SK-N-DZ (cell line): ENCODE results near the gene MAN1C1.

ENCODE experiments used
- DNase-seq: peaks from one replicate; pipeline ENCODE4 v3.0.0-alpha.2; 2015; ENCODE audit warnings: low spot score

The MAN1C1 gene

GRCh38 chr1:25780318-25781129, 163.9 kb downstream of the MAN1C1 start:
- DNase-seq = peak; percentile 50

GRCh38 chr1:25781130-25781433, 164.5 kb downstream of the MAN1C1 start:
- no peak for DNase-seq

- DNase-seq = no peak
These were observed 166.1 kb downstream of the MAN1C1 start for GRCh38 chr1:25782608-25783201.

GRCh38 chr1:25784575-25785051, 168.0 kb downstream of the MAN1C1 start:
- no peak for DNase-seq

- no peak for DNase-seq
These were observed 168.9 kb downstream of the MAN1C1 start for GRCh38 chr1:25785333-25786067.

GRCh38 chr1:25786887-25787759, 170.5 kb downstream of the MAN1C1 start:
- DNase-seq = no peak

- DNase-seq = no peak
These were observed 171.2 kb downstream of the MAN1C1 start for GRCh38 chr1:25787760-25788166.

GRCh38 chr1:25790472-25790871, 173.9 kb downstream of the MAN1C1 start:
- DNase-seq = no peak

GRCh38 chr1:25792115-25792514, 175.5 kb downstream of the MAN1C1 start:
- no peak for DNase-seq

- no peak for DNase-seq
These were observed 177.1 kb downstream of the MAN1C1 start for GRCh38 chr1:25793585-25794170.

GRCh38 chr1:25794325-25794724, 177.7 kb downstream of the MAN1C1 start:
- no peak for DNase-seq

GRCh38 chr1:25795211-25795610, 178.6 kb downstream of the MAN1C1 start:
- no peak for DNase-seq

- no peak for DNase-seq
These were observed 179.6 kb downstream of the MAN1C1 start for GRCh38 chr1:25795946-25796810.

- DNase-seq = peak; percentile 75
These were observed 180.3 kb downstream of the MAN1C1 start for GRCh38 chr1:25796811-25797458.

- no peak for DNase-seq
These were observed 181.3 kb downstream of the MAN1C1 start for GRCh38 chr1:25797939-25798338.

GRCh38 chr1:25798666-25799351, 182.2 kb downstream of the MAN1C1 start:
- no peak for DNase-seq

- DNase-seq = no peak
These were observed 182.9 kb downstream of the MAN1C1 start for GRCh38 chr1:25799352-25799934.

GRCh38 chr1:25799935-25800702, 183.5 kb downstream of the MAN1C1 start, which contains the start of gene SELENON:
Gene SELENON, plus strand, starts transcription at chr1:25800193. Its CDS starts 38 bp downstream, at chr1:25800231.
- peak; percentile 47 for DNase-seq
